HG03378 (cell line): ENCODE results near the gene ADGRV1.
"Not testable (repeated sequence)": the region's sequence is repeated elsewhere in the genome, so short reads cannot be mapped to it uniquely, and the experiment has no call there.

Experiments
- ATAC-seq: cut with Tn5 transposase; IDR thresholded peaks from one replicate; pipeline ENCODE4 v1.9.1; 2021; ENCODE audit warnings: mild to moderate bottlenecking, moderate library complexity; ENCODE audit not compliant: unreplicated experiment

ADGRV1 gene

GRCh38 chr5:90968319-90968718 lies 409.7 kb downstream of the ADGRV1 start:
- ATAC-seq: no peak

- ATAC-seq: not testable (repeated sequence)
These were observed 411.3 kb downstream of the ADGRV1 start for GRCh38 chr5:90969945-90970344.

DNA sequence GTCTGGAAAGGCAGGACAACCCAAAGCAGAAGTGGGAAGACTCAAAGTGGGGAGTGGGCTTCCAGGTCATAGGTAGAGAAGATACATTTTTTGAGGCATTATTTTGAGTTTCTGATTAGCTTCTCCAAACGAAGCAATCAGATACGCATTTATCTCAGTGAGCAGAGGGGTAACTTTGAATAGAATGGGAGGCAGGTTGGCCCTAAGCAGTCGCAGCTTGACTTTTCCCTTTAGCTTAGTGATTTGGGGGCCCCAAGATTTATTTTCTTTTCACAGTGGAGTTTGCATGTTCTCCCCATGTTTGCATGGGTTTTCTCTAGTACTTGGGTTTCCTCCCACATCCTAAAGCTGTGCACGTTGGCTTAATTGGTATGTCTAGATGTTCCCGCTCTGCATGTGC lies 422.6 kb downstream of the ADGRV1 start:
- ATAC-seq: no peak

DNA sequence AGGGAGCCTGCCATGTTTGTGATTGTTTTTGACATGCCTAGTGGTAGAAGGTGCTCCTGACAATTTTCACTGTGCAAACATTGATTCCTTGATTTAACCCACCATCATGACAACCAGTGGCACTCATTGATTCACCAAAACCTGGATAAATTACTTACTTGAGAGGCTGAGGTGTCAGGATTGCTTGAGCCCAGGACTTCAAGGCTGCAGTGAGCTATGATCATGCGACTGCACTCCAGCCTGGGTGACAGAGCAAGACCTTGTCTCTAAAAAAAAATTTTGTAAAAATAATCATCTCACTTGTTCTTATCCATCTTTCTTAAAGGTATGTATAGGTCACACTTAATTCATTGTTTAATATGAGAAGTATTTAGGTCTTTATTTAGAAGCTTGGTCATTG lies 423.2 kb downstream of the ADGRV1 start:
- ATAC-seq: no peak

DNA sequence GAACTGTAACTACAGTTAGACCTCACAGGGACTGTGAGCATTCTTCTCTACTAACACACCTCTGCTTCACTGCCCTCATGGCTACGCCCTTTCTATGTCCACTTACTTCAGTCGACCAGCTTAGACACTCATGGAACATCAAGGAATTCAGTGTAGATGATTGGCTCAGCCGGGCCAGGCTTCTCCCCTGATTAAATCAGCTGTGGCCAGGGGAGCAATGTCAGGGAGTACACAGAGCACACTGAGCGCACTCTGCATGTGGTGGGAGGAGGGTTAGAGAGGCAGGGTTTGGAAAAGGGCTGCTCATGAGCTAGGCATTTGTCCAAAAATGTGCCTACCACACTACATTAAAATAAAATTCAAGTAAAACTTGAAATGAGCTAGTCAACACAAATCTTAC lies 424.0 kb downstream of the ADGRV1 start:
- no peak for ATAC-seq

DNA sequence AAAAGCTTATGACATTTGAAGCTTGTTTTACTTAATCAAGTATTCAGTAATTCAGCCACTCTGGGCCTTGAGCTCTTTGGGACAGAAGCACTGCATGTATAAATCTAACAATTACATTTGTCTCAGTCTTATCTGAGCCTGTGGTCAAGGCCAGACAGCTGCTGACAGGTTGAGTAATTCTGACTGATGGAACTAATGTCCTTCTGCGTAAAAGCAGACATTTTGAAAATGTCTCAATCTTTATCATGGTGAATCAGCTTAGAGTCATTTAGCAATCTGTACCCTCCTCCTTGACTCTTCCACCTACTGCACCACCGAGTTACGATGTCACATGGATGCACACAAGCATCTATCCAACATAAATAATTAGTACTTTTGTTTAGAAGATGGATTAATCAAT lies 424.6 kb downstream of the ADGRV1 start:
- no peak for ATAC-seq

DNA sequence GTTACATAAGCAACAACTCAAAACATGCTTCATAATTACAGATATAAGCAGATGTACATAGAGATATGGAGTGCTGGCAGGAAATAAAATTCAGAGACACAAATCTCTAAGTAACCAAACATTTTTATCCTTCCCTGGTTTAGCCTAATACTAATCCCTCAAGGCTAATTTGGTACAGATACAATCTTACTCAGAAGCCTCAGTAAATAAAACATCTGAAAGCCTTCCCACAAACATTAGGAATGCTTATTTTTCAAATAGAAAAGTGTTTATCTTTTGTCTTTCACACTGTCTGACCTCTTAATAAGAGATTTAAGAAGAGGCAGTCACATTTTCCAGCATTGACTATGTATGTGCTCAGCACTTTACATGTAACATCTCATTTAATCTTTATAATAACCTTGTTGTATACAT lies 425.1 kb downstream of the ADGRV1 start:
- no peak for ATAC-seq

- ATAC-seq: no peak
These were observed 426.7 kb downstream of the ADGRV1 start for GRCh38 chr5:90985341-90985740.

GRCh38 chr5:90987726-90988125 lies 429.1 kb downstream of the ADGRV1 start:
- no peak for ATAC-seq

GRCh38 chr5:90991201-90991600 lies 432.6 kb downstream of the ADGRV1 start:
- no peak for ATAC-seq

- no peak for ATAC-seq
These were observed 436.2 kb downstream of the ADGRV1 start for GRCh38 chr5:90994796-90995195.

DNA sequence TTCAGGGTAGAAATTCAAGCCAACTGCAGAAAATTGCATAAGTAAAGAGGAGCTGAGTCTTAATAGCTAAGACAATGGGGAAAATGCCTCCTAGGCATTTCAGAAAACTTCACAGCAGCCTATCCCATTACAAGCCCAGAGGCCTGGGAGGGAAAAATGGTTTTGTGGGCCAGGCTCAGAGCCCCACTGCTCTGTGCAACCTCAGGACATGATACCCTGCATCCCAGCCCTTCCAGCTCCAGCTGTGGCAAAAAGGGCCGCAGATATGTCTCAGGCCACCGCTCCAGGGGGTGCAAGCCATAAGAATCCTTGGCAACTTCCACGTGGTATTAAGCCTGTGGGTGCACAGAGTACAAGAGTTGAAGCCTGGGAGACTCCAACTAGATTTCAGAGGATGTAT lies 437.5 kb downstream of the ADGRV1 start:
- ATAC-seq: no peak

- ATAC-seq: no peak
These were observed 438.5 kb downstream of the ADGRV1 start for GRCh38 chr5:90997082-90997481.

GRCh38 chr5:91000743-91001142 lies 442.1 kb downstream of the ADGRV1 start:
- no peak for ATAC-seq

DNA sequence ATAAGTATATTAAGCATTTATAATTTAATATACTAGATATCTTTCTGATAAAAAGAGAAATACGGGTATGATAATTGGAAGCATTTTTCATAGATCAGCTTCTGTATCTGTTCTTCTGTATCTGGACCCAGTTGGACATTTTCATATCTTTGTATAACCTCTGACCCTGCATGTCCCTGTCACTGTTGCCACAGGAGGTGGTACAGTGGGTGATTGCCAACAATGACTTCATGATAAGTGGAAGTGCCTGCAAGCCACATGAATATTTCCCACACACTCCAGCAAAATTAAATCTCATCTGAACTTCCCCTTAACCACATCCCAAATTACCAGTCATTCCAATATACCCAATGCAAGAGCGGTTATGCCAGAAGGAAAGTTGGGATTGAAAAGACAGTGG lies 448.1 kb downstream of the ADGRV1 start:
- no peak for ATAC-seq

- ATAC-seq: no peak
These were observed 448.7 kb downstream of the ADGRV1 start for GRCh38 chr5:91007251-91007650.

GRCh38 chr5:91007780-91008402 lies 449.3 kb downstream of the ADGRV1 start:
- no peak for ATAC-seq

DNA sequence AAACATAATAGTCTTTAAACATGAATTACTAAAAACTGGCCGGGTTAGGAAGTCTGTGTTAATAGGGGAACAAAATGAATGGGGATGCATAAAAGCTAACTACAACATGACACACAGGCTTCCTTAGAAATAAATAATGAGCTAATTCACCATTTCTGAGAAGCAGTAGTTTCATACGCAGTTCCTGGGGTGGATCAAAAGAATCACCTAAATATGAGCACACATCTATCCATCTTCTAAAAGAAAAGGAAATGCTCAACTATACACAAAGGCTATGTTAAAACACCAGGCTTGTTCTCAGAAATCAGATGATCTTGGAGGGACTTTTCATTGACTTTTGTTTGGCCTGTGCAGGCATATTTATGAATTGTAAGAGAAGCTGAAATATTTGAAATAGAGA lies 451.5 kb downstream of the ADGRV1 start:
- no peak for ATAC-seq

- ATAC-seq: no peak
These were observed 452.4 kb downstream of the ADGRV1 start for GRCh38 chr5:91011029-91011428.

DNA sequence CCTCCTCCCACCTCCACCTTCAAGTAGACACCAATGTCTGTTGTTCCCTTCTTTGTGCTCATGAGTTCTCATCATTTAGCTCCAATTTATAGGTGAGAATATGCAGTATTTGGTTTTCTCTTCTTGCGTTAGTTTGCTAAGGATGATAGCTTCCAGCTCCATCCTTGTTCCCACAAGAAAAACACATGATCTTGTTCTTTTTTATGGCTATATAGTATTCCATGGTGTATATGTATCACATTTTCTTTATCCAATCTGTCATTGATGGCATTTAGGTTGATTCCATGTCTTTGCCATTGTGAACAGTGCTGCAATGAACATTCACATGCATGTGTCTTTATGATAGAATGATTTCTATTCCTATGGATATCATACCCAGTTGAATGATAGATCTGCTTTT lies 454.3 kb downstream of the ADGRV1 start:
- not testable (repeated sequence) for ATAC-seq

- no peak for ATAC-seq
These were observed 457.7 kb downstream of the ADGRV1 start for GRCh38 chr5:91016322-91016721.

DNA sequence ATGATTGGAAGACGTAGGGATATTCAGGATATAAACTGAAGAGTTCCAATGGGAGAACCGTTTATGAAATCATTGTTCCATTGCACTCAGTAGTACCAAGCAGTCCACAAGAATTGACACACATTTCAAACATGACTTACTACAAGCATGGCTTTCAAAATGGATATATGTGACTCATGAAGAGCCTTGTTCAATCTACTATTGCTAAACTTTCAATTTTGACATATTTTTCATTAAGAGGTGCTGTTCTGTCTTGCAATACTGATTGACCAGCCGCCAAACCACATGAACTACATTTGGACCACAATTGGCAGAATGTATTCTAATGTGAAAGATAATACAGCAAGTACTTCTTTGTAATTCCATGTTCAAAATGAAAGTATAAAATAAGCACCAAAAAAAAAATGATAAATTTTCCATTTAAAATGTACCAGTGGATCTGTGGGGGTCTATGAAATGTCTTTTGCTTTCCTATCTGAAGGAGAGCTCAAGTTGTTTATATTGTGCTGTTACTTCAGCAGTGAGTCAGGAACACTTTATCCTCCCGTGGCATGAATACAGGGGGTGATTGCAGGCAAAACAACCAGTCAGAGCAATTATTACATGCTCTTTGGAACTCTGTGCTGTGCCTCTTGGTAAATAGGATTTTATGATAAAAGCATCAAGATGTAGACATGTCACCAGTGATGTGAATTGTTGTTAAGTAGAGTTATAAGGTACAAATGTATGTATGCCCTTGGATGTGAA lies 458.5 kb downstream of the ADGRV1 start:
- ATAC-seq: no peak

- ATAC-seq: no peak
These were observed 459.6 kb downstream of the ADGRV1 start for GRCh38 chr5:91018200-91018599.
